M059J (cell line): ENCODE results near the gene WNT8A. TPM values are rescaled to one million over a fixed set of nuclear protein-coding genes. Genes with fewer than 3 reads are reported as not detected.
"Not testable (repeated sequence)": the region's sequence is repeated elsewhere in the genome, so short reads cannot be mapped to it uniquely, and the experiment has no call there.

Experiments
- DNase-seq: peaks from one replicate; pipeline ENCODE4 v3.0.0-alpha.2; 2012; ENCODE audit warnings: low read depth
- total RNA-seq: library from RNA; depleted of rRNA; stranded (reverse); fragments of >200 nt; shearing (Covaris generic); gene quantifications from 2 replicates; pipeline ENCODE4 v1.2.3, GENCODE V29; 2014; rRNA removed

The WNT8A gene
- 0.12 and 0.54 TPM in 2 replicates for total RNA-seq

DNA sequence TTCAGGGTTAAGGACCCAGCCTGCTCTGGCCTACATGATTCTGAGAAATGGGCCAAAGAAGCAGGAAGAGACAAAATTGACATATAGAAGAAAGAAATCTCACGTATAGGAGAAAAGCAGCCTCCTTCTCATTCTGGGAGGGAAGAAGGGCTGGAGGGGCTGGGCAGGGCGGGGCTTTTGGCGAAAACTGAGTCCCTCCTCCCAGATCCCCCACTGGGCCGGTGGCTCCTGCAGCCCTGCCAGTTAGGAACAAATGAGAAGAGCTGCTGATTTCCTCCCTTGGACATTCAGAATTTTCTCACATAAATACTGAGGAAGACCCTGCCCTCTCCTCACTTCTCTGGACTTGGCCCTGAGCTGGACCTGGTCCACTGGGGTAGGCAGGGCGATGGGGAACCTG, at the start of gene WNT8A:
TSS of gene WNT8A (plus strand) at position 332 of the 400 bp plus-strand sequence. CDS start 95 bp downstream, outside the sequence.
- DNase-seq, result no peak

- peak; percentile 89 for DNase-seq
Observed at GRCh38 chr5:138035605-138036537, 48.0 kb upstream of the WNT8A start.

DNA sequence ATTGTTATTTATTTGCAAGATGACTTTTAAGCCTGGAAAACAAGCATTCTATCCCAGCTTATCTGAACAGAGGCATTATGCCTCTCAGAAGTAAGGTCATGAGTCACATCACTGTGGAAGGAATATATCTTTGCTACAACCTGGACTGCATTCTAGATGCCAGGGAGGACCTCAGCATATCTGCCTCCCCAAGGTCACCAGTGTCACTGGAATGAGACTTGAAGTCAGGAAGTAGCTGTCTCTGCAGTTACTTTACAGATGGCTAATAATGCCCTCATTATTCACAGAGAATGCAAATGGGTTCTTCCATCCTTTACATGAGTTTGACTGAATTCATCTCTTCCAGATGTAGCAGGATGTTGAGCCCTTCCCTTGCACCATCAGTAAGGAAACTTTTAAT, 46.6 kb upstream of the WNT8A start:
- no peak for DNase-seq

DNA sequence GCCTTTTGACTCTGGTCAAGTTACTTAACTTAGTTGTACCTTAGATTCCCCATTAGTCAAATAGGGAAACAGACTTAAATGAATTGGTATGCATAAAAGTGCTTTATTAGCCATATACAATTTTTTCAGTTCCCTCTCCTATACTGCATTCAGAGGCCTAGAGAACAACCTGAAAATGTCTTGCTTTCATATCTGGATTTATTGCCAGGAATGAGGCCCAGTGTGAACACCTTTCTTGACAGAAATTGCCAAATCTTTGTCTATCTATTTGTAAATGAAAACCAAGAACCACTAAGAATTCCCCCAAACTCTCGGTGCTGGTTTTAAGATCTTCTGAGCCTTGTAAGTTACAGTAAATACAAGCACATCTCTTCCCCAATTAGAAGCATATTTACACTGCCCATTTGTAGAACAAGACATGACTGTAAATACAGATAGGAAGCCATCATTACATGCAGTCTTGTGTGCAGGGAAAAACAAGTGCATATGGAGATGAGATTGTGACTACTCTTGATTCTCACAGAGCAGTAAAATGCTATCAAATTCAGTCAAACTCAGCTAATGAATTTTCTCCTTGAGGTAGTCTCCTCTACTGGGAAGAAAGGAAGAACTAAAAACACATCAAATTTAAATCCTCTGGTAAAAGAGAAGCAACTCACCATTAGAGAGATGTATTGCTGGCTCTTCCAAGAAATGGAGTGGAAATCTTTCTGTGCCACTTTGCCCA, 45.8 kb upstream of the WNT8A start:
- DNase-seq, result no peak

DNA sequence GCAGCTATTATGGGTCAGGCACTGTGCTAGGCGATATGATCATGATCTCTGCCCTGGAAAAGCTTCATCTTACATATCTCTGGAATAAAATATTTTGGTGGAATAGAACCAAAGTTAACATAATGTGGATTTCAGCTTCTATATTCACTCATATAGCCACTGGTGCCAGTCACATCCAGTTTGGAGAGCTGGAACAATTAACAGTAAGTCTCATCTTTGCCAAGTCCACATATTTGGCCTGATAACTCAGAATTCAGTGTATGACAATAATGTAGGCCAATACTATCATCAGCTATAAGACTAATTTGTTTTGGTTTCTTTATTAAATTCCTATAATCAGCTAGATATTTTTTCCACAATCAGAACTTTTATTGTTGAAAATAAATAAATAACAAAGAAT, 45.0 kb upstream of the WNT8A start:
- no peak for DNase-seq

- DNase-seq, result not testable (repeated sequence)
Observed at GRCh38 chr5:138045283-138045682, 38.5 kb upstream of the WNT8A start.

DNA sequence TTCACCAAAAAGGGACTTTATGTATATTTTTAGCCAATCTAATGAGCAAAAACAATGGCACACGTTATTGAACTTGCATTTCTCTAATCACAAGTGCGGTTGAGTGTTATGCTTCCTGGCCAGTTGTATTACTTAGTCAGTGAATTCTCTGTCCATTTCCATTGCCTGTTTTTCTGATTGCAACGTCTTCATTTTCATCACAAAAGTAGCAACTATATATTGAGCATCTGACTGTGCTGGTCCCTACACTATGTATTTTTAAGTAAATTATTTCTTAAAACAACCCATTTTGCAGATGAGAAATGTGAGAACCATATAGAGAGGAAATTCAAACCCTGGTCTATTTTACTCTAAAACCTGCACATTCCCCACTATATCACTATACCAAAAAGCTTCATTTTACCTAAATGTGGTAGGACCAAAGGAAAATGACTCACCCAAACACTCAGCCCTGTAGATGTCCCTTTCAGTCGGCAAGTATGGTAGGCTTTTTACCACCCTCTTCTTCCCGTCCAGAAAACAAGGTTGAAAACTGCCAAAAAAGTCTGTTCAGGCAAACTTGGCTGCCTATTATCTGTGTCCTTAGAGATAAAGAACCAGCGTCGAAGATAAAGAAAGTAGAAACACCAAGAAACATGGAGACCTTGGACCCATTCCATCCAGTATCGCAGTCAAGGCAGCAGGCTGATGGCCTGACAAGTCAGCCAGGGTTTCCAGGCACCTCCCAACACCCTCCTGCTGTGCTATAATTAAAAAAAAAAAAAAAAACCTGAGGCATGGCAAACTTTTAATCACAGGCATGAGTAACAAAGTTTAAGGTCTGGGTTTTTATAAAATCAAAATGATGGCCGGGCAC, 32.2 kb upstream of the WNT8A start:
- DNase-seq, result no peak

GRCh38 chr5:138052718-138053117, 31.1 kb upstream of the WNT8A start:
- DNase-seq, result not testable (repeated sequence)

DNA sequence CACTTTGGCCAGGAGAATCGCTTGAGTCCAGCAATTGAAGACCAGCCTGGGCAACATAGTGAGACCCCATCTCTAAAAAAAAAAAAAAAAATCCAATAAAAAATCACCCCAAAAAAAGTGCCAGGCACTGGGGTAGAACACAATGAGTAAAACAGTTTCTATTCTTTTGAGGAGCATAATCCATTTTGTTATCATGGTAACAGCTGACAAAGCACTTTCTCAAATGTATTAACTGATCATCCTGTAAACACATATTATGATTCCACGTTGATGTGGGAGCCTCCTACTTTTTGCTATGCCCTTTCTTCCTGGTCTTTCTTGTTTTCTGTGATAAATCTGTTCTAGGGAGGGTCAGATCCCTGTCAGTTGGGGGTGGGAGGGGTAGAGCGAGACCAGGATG, 30.3 kb upstream of the WNT8A start:
- no peak for DNase-seq

DNA sequence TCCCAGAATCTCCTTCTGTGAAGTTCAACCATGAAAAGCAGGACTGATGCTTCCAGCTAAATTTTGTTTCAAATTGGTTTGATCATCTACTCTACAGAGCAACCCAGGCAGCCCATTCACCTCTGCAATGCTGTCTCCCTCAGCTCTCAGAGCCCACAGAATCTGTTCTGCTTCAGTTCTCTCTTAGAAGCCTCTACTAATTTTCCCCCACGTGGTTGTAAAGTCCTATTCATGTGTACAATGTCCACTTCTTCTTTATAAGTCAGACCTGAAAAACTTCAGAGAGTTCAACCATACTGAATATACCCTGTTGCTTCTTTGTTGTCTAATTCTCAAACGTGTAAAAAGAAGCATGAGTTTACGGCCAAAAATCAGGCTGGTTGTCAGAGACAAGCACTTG, 29.6 kb upstream of the WNT8A start:
- DNase-seq, result no peak

- DNase-seq, result peak; percentile 25
Observed at GRCh38 chr5:138054847-138055558, 28.8 kb upstream of the WNT8A start.

- DNase-seq, result no peak
Observed at GRCh38 chr5:138064526-138064925, 19.3 kb upstream of the WNT8A start.

DNA sequence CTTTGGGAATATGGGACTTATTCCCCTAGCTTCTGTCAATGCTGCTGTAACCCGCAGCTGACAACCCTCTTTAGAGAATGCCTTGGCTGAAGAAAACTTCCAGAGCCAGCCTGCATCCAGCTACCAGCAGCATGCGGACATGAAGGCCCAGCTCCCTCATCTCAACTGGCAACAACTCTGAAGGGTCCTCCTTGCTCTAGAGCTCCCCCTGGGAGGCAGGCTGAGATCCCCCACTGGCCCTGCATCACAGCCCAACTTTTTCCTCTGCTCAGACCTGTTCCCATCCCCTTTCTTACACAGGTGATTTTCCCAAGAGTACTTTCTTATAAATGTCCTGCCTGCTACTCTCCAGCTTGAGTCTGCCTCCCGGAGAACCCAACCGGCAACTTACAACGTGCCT, 18.7 kb upstream of the WNT8A start:
- DNase-seq, result no peak

- no peak for DNase-seq
Observed at GRCh38 chr5:138067945-138068344, 15.9 kb upstream of the WNT8A start.

DNA sequence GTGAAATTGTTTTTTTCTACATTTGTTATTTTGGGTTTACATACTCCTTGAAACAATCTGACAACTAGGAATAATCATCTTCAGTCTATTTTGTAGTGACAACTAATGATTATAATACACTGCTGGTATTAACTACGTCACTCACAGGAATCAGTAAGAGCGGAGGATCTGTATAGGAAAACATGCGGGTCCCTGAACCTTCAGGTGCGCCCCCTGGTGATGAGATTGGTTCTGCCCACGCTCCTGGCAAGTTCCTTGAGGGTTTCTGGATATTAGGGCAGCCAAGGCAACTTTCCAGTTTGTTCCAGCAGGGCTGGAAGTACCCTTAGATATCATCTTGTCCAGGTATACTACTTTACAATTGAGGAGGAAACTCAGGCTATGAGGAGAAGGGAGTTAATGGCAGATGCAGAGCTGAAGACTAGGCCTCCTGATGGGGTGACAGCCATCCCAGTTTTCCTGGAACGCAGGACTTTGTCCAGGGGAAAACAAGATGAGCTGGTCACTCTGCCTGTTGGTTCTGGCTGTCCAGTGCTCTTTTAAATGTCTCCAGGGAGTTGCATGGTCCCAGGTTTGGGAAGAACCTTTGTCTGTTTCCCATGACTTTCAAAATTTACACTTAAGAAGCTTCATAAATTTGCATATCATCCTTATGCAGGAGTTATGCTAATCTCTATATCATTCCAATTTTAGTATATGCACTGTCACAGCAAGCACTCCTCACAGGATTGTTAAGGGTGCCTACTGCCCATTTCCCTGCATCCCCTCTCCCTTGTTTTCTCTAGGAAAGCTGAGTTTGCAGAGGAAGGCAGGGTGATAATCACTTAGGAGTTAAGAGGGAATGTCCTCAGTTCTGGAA, 14.9 kb upstream of the WNT8A start:
- DNase-seq, result peak; percentile 67

DNA sequence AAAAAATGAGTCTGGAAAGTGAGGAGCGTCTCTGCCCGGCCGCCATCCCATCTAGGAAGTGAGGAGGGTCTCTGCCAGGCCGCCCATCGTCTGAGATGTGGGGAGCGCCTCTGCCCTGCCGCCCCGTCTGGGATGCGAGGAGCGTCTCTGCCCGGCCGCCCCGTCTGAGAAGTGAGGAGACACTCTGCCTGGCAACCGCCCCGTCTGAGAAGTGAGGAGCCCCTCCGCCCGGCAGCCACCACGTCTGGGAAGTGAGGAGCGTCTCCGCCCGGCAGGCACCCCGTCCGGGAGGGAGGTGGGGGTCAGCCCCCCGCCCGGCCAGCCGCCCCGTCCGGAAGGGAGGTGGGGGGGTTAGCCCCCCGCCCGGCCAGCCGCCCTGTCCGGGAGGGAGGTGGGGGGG, 13.8 kb upstream of the WNT8A start:
- not testable (repeated sequence) for DNase-seq

GRCh38 chr5:138077064-138077696, 6.7 kb upstream of the WNT8A start:
- DNase-seq, result peak; percentile 60

DNA sequence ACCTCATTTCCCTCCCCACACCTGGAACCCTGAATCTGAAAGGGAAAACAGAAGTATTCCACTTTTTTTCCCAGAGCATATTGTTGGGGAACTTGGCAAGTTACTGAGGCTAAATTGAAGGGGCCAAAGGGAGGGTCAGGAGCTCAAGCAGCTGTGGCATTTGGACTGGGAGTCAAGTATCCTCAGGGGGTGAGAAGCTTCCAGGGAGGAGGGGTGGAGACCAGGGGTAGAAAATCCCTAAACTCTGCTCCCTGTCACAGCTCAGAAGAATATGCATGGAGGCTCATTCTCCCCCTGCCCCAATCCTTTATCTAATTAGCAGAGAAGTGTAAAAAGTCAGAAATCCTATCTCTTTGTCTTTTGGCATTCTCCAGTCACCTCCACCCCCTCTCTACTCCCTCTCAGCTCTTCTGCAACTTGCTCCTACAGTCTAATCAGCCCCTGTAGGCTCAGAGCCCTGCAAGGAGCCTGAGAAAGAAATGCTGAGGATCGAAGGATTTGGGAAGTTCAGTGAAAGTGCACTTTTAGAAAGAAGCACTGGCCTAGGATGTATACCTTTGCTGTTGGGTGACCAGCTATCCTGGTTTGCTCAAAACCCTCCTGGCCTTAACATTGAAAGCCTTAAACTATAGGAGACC, 5.7 kb upstream of the WNT8A start:
- DNase-seq, result no peak

DNA sequence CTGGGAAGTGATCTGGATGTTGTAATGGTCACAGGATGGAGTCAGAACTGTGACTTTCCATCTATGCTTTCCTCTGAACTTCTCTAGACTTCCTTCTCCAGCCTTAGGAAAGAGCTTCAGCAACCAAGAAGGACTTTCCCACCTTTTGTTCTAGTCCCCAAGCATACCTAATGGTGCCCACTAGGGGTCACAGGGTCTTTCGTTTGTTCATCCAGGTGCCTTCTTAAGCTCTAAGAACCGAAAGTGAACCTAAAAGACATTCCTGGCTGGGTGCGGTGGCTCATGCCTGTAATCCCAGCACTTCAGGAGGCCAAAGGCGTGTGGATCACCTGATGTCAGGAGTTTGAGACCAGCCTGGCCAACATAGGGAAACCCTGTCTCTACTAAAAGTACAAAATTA, 1.8 kb upstream of the WNT8A start:
- no peak for DNase-seq
